ENCODE measurements around the gene DNAH14.
"Not testable (repeated sequence)": the region's sequence is repeated elsewhere in the genome, so short reads cannot be mapped to it uniquely, and the experiment has no call there.

The DNAH14 gene

DNA sequence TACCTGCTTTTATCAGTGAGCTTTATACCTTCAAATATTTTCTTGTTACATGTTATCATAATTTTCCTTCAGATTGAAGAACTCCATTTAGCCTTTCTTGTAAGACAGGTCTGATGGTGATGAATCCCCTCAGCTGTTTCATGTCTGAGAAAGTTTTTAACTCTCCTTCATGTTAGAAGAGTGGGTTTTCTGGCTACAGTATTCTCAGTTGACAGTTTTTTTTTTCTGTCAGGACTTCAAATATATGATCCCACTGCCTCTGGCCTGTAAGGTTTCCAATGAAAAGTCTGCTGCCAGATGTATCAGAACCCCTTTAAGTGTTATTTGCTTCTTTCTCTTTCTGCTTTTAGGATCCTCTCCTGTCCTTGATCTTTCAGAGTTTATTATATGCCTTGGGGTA, 250.2 kb downstream of the DNAH14 start:
- no peak overlapping the region for H3K4me3 ChIP-seq (replicated peaks; ENCODE audit: low read depth, low read length)
- TF ChIP-seq, protein P1, sequence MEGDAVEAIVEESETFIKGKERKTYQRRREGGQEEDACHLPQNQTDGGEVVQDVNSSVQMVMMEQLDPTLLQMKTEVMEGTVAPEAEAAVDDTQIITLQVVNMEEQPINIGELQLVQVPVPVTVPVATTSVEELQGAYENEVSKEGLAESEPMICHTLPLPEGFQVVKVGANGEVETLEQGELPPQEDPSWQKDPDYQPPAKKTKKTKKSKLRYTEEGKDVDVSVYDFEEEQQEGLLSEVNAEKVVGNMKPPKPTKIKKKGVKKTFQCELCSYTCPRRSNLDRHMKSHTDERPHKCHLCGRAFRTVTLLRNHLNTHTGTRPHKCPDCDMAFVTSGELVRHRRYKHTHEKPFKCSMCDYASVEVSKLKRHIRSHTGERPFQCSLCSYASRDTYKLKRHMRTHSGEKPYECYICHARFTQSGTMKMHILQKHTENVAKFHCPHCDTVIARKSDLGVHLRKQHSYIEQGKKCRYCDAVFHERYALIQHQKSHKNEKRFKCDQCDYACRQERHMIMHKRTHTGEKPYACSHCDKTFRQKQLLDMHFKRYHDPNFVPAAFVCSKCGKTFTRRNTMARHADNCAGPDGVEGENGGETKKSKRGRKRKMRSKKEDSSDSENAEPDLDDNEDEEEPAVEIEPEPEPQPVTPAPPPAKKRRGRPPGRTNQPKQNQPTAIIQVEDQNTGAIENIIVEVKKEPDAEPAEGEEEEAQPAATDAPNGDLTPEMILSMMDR (IDR thresholded peaks at IDR 0.05; ENCODE audit: insufficient read depth, low read length, poor library complexity, severe bottlenecking): no peak
- H3K27me3 ChIP-seq (replicated peaks; ENCODE audit: control insufficient read depth, insufficient read depth, low read length): no peaks in the 10 kb centered on the region
- DNase-seq (ENCODE audit: extremely low read depth, insufficient read length): no peak
- no peaks in the 10 kb centered on the region for H3K36me3 ChIP-seq (ENCODE audit: control insufficient read depth, insufficient read depth, low read length)

DNA sequence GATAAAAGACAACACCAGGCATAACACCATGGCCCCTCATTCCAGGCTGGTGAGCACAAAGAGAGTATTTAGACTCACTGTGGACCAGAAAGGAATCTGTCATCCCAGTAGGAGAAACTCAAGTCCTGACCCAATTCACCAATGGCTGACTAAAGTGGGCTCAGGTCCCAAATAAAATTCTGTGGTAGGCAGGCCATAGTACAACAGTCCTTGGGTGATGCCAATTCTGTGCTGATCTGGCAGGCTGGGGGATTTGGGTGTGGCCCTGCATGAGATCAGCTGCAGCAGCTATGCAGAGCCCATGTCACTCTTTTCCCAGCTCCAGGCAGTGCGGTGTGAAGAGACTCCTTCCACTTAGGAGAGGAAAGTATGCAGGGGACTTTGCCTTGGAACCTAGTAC, 253.2 kb downstream of the DNAH14 start:
- H3K36me3 ChIP-seq (ENCODE audit: control insufficient read depth, insufficient read depth, low read length): no peaks in the 10 kb centered on the region
- H3K27me3 ChIP-seq (replicated peaks; ENCODE audit: control insufficient read depth, insufficient read depth, low read length): no peaks in the 10 kb centered on the region
- TF ChIP-seq, protein P1 (IDR thresholded peaks at IDR 0.05; ENCODE audit: insufficient read depth, low read length, poor library complexity, severe bottlenecking): no peak
- DNase-seq (ENCODE audit: extremely low read depth, insufficient read length): no peak
- no peak overlapping the region for H3K4me3 ChIP-seq (replicated peaks; ENCODE audit: low read depth, low read length)

DNA sequence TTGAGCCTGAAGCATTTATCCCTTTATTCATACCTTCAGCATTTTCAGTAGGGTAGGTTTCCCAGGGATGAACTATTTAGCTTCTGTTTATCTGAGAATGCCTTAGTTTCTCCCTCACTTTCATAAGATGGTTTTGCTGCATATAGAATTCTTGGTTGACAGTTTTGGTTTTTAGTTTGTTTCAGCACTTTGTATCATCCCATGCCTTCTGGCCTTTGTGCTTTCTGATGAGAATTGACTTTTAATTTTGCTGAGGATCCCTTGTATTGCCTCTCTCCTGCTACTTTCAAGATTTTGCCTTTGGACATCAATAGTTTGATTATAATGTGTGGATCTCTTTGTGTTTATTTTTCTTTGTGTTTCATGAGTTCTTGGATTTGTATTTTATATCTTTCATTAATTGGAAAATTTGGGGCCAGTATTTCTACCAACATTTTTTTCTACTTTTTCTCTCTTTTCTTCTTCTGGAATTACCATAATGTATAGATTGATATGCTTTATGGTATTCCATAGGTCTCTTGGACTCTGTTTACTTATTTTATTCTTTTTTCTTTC, 261.8 kb downstream of the DNAH14 start:
- no peak for DNase-seq (ENCODE audit: extremely low read depth, insufficient read length)
- H3K27me3 ChIP-seq (replicated peaks; ENCODE audit: control insufficient read depth, insufficient read depth, low read length): no peaks in the 10 kb centered on the region
- H3K4me3 ChIP-seq (replicated peaks; ENCODE audit: low read depth, low read length): no peak overlapping the region
- TF ChIP-seq, protein P1 (IDR thresholded peaks at IDR 0.05; ENCODE audit: insufficient read depth, low read length, poor library complexity, severe bottlenecking): no peak
- no peaks in the 10 kb centered on the region for H3K36me3 ChIP-seq (ENCODE audit: control insufficient read depth, insufficient read depth, low read length)

DNA sequence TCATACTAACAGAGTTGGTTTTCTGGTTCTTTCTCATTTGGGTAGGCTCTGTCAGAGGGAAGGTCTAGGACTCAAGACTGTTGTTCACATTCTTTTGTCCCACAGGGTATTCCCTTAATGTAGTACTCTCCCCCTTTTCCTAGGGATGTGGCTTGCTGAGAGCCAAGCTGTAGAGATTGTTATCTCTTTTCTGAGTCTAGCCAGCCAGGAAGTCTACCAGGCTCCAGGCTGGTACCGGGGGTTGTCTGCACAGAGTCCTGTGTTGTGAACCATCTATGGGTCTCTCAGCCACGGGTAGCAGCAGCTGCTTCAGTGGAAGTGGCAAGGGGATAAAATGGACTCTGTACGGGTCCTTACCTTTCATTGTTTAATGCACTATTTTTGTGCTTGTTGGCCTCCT, 272.0 kb downstream of the DNAH14 start:
- no peaks in the 10 kb centered on the region for H3K36me3 ChIP-seq (ENCODE audit: control insufficient read depth, insufficient read depth, low read length)
- TF ChIP-seq, protein P1 (IDR thresholded peaks at IDR 0.05; ENCODE audit: insufficient read depth, low read length, poor library complexity, severe bottlenecking): no peak
- no peaks in the 10 kb centered on the region for H3K27me3 ChIP-seq (replicated peaks; ENCODE audit: control insufficient read depth, insufficient read depth, low read length)
- H3K4me3 ChIP-seq (replicated peaks; ENCODE audit: low read depth, low read length): no peak overlapping the region
- DNase-seq (ENCODE audit: extremely low read depth, insufficient read length): no peak

DNA sequence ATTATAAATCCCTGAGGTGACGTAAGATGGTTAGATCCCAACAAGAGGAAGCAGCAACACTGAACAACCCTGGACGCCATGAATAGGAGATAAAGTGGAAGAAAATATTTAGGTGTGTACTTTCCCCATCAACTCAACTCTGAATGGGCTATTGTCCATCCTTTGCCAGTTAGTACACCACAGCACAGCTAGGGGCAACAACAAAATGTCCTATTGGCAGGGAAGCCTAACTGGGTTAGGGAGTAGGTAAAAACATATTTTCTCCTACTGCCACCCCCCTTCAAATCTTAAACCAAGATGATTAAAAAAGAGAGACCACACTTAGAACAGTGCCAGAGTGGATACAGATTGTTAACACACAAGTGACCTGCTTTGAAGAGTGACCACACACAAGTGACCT, 278.3 kb downstream of the DNAH14 start:
- Histone ChIP-seq H3K27me3 (replicated peaks; ENCODE audit: control insufficient read depth, insufficient read depth, low read length) (no peaks in the 10 kb centered on the region), H3K4me3 (replicated peaks; ENCODE audit: low read depth, low read length) (no peak overlapping the region), H3K36me3 (ENCODE audit: control insufficient read depth, insufficient read depth, low read length) (no peaks in the 10 kb centered on the region)
- no peak for DNase-seq (ENCODE audit: extremely low read depth, insufficient read length)
- TF ChIP-seq, protein P1 (IDR thresholded peaks at IDR 0.05; ENCODE audit: insufficient read depth, low read length, poor library complexity, severe bottlenecking): no peak

DNA sequence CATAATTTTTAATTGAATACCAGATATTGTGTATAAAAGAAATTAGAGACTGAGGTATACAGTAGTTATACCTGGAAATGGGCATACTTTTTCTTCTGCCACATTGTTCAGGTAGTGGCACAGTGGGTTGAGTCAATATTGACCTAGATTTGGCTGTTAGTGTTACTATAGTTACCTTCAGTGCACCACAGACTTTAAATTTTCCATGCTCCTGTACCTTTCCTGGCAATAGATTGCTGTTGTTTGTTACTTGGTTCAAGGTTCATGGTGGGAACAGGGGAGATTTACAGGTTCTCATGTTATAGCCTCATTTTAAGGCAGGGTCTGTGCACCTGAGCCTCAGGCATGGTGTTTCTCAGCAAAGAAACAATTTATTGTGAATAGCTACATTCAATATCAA, 279.7 kb downstream of the DNAH14 start:
- H3K27me3 ChIP-seq (replicated peaks; ENCODE audit: control insufficient read depth, insufficient read depth, low read length): no peaks in the 10 kb centered on the region
- TF ChIP-seq, protein P1 (IDR thresholded peaks at IDR 0.05; ENCODE audit: insufficient read depth, low read length, poor library complexity, severe bottlenecking): no peak

DNA sequence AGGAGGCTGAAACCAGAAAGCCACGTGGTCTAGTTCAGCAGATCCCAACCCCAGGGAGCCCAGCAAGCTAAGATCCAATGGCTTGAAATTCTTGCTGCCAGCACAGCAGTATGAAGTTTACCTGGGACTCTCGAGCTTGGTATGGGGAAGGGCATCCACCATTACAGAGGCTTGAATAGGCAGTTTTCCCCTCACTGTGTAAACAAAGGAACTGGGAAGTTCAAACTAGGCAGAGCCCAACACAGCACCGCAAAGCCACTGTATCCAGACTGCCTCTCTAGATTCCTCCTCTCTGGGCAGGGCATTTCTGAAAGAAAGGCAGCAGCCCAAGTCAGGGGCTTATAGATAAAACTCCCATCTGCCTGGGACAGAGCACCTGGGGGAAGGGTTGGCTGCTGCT, 280.7 kb downstream of the DNAH14 start:
- H3K4me3 ChIP-seq (replicated peaks; ENCODE audit: low read depth, low read length); H3K27me3 ChIP-seq (replicated peaks; ENCODE audit: control insufficient read depth, insufficient read depth, low read length); H3K36me3 ChIP-seq (ENCODE audit: control insufficient read depth, insufficient read depth, low read length); DNase-seq (ENCODE audit: extremely low read depth, insufficient read length): not testable (repeated sequence)

More for the DNA sequence above, 279.7 kb downstream of the DNAH14 start:
- no peak for DNase-seq (ENCODE audit: extremely low read depth, insufficient read length)
- H3K36me3 ChIP-seq (ENCODE audit: control insufficient read depth, insufficient read depth, low read length): no peaks in the 10 kb centered on the region
- no peak overlapping the region for H3K4me3 ChIP-seq (replicated peaks; ENCODE audit: low read depth, low read length)

DNA sequence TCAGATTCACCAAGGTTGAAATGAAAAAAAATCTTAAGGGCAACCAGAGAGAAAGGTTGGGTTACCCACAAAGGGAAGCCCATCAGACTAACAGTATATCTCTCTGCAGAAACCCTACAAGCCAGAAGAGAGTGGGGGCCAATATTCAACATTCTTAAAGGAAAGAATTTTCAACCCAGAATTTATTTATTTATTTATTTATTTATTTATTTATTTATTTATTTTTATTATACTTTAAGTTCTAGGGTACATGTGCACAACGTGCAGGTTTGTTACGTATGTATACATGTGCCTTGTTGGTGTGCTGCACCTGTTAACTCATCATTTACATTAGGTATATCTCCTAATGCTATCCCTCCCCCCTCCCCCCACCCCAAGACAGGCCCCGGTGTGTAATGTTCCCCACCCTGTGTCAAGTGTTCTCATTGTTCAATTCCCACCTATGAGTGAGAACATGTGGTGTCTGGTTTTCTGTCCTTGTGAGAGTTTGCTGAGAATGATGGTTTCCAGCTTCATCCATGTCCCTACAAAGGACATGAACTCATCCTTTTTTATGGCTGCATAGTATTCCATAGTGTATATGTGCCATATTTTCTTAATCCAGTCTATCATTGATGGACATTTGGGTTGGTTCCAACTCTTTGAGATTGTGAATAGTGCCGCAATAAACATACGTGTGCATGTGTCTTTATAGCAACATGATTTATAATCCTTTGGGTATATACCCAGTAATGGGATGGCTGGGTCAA, 282.4 kb downstream of the DNAH14 start:
- not testable (repeated sequence) for H3K36me3 ChIP-seq (ENCODE audit: control insufficient read depth, insufficient read depth, low read length); H3K27me3 ChIP-seq (replicated peaks; ENCODE audit: control insufficient read depth, insufficient read depth, low read length); DNase-seq (ENCODE audit: extremely low read depth, insufficient read length); H3K4me3 ChIP-seq (replicated peaks; ENCODE audit: low read depth, low read length)
